Measurements from ENCODE around the gene FGD4.

Gene FGD4

GRCh38 chr12:32606443-32606842 is 207.1 kb downstream of the FGD4 start:
- DNase-seq (ENCODE audit: low spot score), result no peak

DNA sequence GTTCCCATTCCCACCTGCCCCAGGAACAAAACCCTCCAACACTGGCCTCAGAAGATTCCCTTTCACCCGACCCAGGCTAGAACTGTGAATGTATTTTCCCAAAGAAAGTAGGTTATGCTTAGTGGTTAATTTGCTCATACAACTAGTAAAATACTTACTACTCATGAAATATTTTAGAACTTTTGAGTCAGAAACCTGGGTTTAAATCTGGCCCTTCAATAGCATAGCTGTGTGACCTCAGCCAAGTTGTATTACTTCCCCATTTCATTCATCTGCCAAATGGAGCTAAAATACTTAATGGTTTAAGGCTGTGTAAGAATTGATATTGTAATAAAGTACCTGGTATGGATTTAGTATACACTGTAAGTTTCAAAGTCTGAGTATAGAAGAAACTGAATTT is 210.6 kb downstream of the FGD4 start:
- DNase-seq (ENCODE audit: low spot score), result no peak

DNA sequence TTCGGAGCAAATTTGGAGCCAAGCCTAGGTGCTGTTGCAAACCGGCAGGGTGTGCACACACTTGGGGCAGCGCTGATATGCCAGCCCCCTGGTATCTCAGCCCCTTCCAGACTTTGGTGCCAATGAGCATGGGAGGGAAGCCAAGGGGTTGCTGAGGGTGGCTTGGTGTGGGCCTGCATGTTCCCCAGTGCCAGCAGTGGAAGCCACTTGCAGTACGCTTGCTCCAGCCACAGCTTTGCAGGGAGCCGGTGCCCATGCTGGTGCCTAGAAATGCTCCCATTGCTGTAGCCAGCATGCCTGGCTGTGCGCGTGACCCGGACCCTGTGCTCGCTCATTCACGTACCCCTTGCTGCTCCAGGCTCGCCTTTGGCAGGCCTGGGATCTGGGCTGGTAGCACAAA is 212.6 kb downstream of the FGD4 start:
- DNase-seq (ENCODE audit: low spot score), result no peak

DNA sequence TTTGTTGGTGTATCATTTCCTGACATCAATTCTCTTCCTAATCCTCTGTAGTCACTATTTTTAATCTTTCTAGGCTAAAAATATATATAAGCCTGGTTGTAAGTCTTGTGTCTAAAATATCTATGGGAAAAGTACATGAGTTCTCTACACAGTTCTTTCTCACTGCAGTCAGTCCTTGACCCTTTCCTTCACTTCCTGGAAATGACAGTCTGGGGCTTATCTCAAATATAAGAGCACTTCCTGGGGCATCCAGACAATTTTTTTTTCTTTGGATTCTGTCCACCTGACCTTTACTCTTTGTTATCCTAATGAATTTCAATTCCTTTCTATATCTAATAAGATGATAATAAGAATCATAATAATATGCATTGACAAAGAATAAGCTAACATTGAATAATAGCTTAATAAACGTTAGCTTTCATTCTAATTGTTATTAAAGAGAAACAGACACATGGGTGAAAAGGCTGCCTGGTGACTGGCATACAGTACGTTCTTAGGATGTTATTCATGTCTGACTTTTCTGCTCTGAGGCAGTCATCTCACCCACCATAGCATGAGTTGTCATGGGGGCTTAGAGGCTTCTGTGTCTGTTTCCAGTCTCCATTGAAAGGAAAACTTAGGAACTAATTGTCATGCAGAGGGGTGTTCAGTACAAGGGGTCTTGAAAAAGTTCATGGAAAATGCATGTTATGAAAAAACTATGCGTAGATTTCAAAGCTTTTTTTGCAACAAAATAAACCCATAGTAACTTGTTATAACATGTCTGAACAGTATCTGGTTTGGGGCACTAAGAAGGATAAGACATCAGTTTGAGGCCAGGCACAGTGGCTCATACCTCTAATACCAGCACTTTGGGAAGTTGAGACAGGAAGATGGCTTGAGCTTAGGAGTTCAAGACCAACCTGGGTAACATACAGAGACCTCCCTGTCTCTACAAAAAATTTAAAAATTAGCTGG is 213.6 kb downstream of the FGD4 start:
- no peak for DNase-seq (ENCODE audit: low spot score)

DNA sequence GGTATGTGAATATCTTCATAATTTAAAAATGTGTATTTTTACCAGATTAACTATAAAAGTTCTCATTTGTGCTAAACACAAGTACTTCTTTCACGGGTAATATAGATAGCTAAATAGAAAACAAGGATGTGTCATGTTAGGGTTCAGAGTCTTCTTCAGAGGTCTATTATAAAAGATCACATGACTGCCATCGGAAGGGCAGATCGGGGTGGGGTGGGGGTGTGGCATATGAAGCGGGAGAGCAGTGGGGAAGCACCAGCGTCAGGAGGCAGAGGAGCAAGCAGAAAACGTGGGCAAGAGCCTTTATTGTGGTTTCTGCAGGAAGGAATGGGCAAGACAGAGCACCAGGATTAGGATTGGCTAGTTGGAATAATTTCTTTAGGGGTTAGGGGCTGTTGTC is 216.1 kb downstream of the FGD4 start:
- peak; percentile 20 for DNase-seq (ENCODE audit: low spot score)

DNA sequence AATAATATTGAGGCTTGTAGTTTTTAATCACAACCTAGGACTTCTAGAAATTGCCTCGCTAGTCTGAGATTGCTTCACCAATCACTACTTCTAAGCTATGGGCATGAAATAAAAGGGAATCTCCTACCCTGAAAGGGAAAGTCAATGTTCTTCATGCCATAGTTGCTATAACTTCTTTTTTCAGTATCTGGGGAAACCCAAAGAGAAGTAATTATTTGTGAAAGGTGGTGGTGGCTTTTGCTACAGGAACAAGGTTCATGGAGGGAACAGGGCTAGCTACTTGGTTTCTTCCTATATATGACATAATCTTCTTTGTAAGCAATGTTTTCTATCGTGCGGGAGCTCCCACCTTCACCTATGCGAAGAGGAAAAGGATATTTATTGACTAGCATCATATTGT is 218.2 kb downstream of the FGD4 start:
- no peak for DNase-seq (ENCODE audit: low spot score)

DNA sequence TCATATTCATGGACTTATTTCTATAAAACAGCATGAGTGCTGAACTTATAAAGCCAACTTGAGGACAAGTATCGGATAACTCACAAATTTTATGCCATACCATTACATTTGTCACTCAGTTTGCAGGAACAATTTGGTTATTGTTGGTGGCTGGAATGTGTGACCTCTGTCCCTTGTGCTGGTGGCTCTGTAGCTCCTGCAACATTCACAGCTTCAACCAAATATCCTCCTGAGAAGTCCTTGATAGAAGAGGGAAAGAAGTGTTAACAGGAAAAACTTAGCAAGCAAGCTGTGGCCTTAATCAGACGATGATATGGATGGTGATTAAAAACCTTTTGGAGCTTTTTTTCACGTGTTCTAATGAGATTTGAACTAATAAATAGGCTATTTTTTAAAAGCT is 218.8 kb downstream of the FGD4 start:
- DNase-seq (ENCODE audit: low spot score), result no peak

DNA sequence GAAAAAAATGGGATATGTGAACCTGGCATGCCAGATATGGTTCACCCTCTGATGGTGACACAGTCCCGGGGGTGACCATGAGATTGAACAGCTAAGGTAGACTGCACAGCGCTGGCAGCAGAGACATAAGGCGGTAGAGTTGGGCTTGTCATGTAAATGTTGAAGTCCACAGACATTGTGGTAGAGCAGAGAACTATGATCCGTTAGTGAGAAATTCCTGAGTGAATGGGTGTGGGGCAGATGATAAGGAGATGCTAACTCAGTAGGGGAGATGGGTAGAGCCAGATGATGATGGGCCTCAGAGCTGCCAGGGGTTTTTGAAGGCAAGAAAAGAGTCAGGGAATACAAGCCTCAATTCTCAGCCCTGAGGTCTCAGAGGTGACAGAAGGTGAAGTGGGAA is 228.6 kb downstream of the FGD4 start:
- no peak for DNase-seq (ENCODE audit: low spot score)

DNA sequence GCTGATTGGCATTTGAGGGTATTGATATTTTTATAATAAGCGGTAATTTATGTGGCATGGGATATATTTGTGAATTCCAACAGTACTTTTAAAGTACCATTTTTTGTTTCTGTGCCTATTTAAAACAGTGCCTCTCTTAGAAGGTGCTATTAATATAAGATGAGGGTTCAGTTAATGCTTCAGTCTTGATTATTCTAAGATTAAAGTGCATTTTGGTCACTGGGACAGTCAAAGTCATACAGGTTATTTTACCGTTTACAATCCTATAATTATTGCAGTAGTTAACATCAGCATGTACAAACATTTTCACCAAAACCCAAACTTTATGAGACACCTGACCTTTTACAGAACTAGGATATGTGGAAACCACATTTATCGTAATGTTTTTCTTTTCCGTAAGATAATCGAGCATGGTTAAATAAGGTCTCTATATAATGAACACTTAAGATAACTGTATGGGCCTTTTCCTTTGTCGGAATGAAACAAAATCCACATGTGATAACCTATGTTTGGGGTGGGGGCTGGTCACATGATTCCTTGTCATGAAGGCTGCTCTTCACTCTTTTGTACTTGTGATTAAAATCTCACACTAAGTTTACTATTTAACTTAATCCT is 242.0 kb downstream of the FGD4 start:
- DNase-seq (ENCODE audit: low spot score), result no peak

DNA sequence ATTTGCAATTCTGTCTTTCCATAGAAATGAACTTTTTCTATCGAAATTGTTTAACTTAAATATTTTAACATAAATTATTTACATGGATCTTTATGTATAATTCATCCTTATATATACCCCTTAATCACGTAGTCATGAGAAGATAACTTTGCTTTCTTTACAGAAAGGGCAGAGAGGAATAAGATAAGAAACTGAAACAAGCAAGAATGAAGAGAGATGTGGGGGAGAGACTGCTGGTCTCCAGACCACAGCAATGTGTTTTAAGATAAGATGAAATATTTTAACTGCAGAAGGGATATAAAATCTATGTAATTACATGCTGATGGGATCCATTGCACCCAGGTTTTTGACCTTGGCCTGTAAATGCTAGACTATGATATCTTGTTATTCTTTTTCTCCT is 245.1 kb downstream of the FGD4 start:
- no peak for DNase-seq (ENCODE audit: low spot score)

GRCh38 chr12:32647275-32647674 is 247.9 kb downstream of the FGD4 start:
- no peak for DNase-seq (ENCODE audit: low spot score)

- DNase-seq (ENCODE audit: low spot score), result no peak
Observed at GRCh38 chr12:32650508-32650907, 251.2 kb downstream of the FGD4 start.

DNA sequence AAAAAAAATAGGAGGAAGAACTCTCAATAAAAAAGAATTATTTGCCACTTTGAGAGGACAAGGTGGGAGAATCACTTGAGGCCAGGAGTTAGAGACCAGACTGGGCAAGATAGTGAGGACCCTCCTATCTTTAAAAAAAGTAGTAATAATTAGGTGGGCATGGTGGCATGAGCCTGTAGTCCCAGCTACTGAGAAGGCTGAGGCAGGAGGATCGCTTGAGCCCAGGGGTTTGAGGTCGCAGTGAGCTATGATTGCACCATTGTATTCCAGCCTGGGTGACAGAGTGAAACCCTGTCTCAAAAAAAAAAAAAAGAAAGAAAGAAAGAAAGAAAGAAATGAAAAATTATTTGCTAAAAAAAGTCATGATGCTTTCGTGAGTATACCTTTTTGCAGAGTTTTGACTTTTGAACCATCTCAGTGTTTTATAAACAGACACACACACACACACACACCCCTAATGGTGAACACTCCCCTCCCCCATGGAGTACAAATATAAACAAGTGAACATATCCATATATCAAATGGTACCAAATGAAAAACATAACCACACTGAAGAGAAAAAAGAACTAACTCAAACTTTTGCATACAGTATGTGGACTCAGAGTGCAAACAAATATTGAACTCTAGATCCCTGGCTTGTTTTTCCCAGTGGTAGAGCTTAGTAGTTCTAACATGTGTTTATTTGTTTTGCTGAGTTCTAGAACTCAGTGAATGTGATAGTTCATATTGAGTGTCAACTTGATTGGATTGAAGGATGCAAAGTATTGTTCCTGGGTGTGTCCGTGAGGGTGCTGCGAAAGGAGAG is 252.0 kb downstream of the FGD4 start:
- DNase-seq (ENCODE audit: low spot score), result no peak

GRCh38 chr12:32651956-32652210 is 252.5 kb downstream of the FGD4 start:
- DNase-seq (ENCODE audit: low spot score), result no peak

DNA sequence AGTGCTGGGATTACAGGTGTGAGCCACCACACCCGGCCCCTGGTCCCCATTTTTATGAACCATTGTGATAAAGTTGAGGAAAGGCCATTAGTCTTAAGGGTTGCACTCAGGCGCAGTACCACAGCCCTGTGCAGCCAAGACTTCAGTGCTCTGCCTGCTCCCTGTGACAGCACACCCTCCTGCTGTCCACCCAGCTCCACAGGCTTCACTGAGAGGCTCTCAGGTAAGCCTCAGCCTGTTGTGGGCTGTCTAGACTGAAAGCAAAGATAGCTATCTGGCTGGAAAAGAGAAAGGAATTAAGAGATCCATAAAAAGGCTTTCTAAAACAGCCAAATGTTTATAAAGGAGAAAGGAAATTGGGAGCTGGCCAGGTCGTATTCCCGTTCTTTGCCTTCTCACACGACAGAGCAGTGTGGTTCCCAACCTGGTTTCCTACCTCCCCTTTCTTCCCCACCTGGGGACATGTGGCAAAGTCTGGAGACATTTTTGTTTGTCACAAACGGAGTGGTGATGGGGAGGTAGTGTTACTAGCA is 260.6 kb downstream of the FGD4 start:
- no peak for DNase-seq (ENCODE audit: low spot score)

- no peak for DNase-seq (ENCODE audit: low spot score)
Observed at GRCh38 chr12:32661706-32662105, 262.3 kb downstream of the FGD4 start.

- no peak for DNase-seq (ENCODE audit: low spot score)
Observed at GRCh38 chr12:32662665-32663064, 263.3 kb downstream of the FGD4 start.

DNA sequence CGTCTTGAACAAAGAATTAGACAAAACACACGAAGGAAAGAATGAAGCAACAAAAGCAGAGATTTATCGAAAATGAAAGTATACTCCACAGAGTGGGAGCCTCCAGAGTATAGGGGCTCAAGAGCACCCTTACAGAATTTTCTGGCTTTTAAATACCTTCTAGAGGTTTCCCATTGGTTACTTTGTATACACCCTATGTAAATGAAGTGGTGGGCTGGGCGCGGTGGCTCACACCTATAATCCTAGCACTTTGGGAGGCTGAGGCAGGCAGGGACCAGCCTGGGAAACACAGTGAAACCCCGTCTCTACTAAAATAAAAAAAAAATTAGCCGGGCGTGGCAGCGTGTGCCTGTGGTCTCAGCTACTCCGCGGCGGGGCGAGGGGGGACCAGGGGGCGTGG is 266.7 kb downstream of the FGD4 start:
- no peak for DNase-seq (ENCODE audit: low spot score)

DNA sequence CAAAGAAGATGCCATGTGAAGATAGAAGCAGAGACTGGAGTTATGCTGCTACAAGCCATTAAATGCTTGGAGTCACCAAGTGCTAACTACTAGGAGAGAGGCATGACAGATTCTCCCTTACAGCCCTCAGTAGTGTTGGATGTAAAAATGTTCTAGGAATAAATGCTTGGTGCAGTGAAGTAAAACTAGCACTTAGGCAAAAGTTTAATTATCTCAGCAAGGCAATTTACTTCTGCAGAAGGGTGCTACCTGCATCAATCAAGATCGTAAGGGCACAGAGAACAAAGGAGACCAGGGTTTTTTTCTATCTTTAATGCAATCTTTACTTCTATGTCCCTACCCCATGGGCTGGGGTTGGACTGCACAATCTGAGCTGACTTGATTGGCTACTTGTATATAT is 270.2 kb downstream of the FGD4 start:
- DNase-seq (ENCODE audit: low spot score), result no peak

DNA sequence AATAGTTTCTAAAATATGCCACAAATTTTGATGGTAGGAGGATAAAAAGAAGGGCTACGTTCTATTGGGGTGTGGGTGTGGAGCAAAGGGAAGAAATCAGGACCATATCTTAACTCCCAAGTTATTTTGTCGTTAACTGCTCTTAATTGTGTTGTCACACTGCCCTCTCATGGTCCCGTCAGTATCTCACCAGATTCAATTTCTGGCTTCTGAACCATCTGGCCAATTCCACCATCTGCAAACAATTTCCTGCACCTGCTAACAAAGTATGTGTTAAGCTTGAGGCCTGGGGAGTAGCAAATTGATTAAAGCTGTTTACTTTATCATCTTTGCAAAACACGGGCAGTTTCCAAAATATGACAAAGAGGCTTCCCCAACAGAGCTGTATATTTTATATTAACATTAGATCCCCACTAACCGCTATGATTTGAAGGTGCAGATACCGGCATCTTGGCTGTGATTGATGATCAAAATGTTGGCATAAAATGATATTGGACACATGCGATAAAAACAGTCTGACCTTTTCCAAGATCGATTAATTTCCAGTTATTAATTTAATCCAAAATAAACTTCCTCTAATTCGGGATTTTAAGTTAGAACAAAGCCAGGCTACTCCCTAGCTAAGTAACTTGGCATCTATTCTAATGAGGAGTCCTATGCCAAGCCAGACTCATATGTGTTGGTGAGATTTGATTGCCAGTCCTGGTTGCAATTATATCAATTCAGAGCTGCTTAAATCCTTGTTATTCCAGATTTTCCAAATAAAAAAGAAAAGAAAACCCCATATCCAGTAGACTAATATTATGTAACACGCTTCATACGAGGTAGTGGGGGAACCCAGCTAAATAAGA is 272.8 kb downstream of the FGD4 start:
- peak; percentile 60 for DNase-seq (ENCODE audit: low spot score)

GRCh38 chr12:32679091-32679919 is 279.9 kb downstream of the FGD4 start, which contains the start of gene DNM1L:
Gene DNM1L (plus strand): TSS chr12:32679301. CDS start chr12:32679364, 63 bp downstream.
- peak; percentile 95 for DNase-seq (ENCODE audit: low spot score)
